ENCODE measurements around the gene RAB43.
"Not testable (repeated sequence)": the region's sequence is repeated elsewhere in the genome, so short reads cannot be mapped to it uniquely, and the experiment has no call there.

The RAB43 gene

GRCh38 chr3:129121792-129122411, at the start of gene RAB43:
Gene RAB43 (minus strand): TSS chr3:129121804. CDS start chr3:129121489, 315 bp downstream.
- in situ Hi-C loops (cut with MboI; ENCODE audit: low sequenced_read_pairs) = no loop called here

DNA sequence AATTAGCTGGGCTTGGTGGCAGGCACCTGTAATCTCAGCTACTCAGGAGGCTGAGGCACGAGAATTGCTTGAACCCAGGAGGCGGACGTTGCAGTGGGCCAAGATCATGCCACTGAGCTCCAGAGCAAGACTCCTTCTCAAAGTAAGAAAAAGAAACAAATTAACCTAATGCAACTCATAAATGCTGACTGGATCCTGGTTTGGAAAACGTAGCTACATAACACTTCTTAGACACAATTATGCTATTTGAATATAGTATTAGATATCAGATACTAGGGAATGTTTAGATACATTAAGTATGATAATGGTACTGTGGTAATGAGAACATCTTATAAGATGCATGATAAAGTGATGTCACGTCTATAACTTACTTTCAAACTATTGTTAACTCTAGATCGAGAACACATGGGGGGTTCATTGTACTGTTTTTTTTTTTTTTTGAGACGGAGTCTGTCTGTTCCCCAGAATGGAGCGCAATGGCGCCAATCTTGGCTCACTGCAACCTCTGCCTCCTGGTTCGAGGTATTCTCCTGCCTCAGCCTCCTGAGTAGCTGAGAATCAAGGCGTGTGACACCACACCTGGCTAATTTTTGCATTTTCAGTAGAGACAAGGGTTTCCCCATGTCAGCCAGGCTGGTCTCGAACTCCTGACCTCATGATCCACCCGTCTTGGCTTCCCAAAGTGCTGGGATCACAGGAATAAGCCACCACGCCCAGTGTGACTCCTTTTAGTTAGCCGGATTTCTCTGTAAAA, 45.2 kb upstream of the RAB43 start:
- in situ Hi-C loops (cut with MboI; ENCODE audit: low sequenced_read_pairs) = no loop called here

DNA sequence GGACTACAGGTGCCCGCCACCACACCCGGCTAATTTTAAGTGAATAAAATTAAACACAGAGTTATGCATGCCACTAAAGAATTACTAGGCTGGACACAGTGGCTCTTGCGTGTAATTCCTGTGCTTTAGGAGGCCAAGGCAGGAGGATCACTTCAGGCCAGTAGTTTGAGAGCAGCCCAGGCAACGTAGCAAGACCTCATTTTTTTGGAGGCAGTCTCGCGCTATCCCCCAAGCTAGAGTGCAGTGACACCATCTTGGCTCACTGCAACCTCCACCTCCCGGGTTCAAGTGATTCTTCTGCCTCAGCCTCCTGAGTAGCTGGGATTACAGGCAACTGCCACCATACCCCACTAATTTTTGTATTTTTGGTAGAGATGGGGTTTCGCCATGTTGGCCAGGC, 44.0 kb upstream of the RAB43 start:
- in situ Hi-C loops (cut with MboI; ENCODE audit: low sequenced_read_pairs) = not testable (repeated sequence)

GRCh38 chr3:129164500-129164899, 42.9 kb upstream of the RAB43 start:
- in situ Hi-C loops (cut with MboI; ENCODE audit: low sequenced_read_pairs) = no loop called here

GRCh38 chr3:129162729-129163579, 41.4 kb upstream of the RAB43 start:
- in situ Hi-C loops (cut with MboI; ENCODE audit: low sequenced_read_pairs) = no loop called here

DNA sequence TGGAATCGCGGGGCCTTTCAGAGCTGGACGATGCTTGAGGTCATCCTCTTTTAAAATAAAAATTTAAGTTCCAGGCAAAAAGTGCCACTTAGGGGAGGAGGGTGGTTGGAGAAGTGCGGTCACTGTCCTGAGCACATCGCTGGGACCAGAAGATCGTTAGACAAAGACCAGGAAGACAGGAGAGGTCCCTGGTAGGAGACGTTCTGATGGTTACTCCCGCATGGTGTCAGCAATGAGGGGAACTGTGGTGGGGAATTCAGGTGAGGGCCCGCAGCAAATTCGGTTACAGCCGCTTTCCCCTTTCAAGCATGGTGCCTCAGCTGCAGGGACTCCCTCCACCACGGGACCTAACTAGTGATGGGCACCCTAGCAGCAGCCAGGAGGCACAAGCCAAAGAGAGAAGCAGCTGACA, 40.3 kb upstream of the RAB43 start:
- in situ Hi-C loops (cut with MboI; ENCODE audit: low sequenced_read_pairs) = no loop called here

- in situ Hi-C loops (cut with MboI; ENCODE audit: low sequenced_read_pairs) = no loop called here
Observed at GRCh38 chr3:129160891-129161859, 39.6 kb upstream of the RAB43 start, which contains the start of gene ISY1. Gene ISY1 (minus strand): TSS chr3:129161063. CDS start chr3:129160975, 88 bp downstream.

DNA sequence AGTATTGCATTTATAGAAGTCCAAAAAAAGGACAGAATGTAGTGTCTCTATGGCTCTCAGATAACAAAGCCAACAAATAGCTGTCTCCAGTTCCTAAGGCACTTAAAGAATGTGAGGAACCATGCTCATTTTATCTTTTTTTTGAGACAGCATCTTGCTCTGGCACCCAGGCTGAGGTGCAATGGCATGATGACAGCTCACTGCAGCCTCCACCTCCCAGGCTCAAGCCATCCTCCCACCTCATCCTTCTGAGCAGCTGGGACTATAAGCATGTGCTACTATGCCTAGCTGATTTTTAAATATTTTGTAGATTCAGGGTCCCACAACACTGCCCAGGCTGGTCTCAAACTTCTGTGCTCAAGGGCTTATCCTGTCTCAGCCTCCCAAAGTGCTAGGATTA, 23.2 kb upstream of the RAB43 start:
- in situ Hi-C loops (cut with MboI; ENCODE audit: low sequenced_read_pairs) = no loop called here

- in situ Hi-C loops (cut with MboI; ENCODE audit: low sequenced_read_pairs) = not testable (repeated sequence)
Observed at GRCh38 chr3:129141011-129141410, 19.4 kb upstream of the RAB43 start.

DNA sequence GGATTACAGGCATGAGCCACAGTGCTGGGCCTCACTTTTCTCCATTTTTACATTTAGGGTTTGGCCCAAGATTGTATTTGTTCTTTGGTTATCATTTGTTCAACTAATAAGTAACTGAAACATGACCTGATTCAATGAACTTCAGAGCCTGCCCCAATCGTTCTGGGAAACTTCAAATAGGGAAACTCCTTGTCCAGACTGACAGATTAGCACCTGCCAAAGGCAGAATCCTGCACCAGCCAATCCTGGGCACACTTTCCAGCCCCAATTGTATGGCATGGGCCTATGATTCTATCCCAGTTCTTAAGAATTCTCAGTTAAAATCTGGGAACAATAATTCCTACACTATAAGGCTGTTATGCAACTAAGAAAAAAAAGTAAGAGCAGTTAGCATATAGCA, 18.3 kb upstream of the RAB43 start:
- in situ Hi-C loops (cut with MboI; ENCODE audit: low sequenced_read_pairs) = no loop called here

DNA sequence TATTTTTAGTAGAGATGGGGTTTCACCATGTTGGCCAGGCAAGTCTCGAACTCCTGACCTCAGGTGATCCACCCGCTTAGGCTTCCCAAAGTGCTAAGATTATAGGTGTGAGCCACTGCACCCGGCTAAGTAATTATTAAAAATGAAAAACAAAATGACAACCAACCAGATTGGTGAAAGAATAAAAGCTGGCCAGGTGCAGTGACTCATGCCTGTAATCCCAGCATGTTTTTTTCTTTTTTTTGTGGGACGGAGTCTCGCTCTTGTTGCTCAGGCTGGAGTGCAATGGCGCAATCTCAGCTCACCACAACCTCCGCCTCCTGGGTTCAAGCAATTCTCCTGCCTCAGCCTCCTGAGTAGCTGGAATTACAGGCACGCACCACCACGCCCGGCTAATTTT, 14.7 kb upstream of the RAB43 start:
- in situ Hi-C loops (cut with MboI; ENCODE audit: low sequenced_read_pairs) = not testable (repeated sequence)

GRCh38 chr3:129132097-129132866, 10.7 kb upstream of the RAB43 start:
- in situ Hi-C loops (cut with MboI; ENCODE audit: low sequenced_read_pairs) = no loop called here

GRCh38 chr3:129131465-129132088, 10.0 kb upstream of the RAB43 start:
- in situ Hi-C loops (cut with MboI; ENCODE audit: low sequenced_read_pairs) = no loop called here

GRCh38 chr3:129130291-129130813, 8.7 kb upstream of the RAB43 start:
- in situ Hi-C loops (cut with MboI; ENCODE audit: low sequenced_read_pairs) = no loop called here

- in situ Hi-C loops (cut with MboI; ENCODE audit: low sequenced_read_pairs) = no loop called here
Observed at GRCh38 chr3:129128357-129129155, 7.0 kb upstream of the RAB43 start.

DNA sequence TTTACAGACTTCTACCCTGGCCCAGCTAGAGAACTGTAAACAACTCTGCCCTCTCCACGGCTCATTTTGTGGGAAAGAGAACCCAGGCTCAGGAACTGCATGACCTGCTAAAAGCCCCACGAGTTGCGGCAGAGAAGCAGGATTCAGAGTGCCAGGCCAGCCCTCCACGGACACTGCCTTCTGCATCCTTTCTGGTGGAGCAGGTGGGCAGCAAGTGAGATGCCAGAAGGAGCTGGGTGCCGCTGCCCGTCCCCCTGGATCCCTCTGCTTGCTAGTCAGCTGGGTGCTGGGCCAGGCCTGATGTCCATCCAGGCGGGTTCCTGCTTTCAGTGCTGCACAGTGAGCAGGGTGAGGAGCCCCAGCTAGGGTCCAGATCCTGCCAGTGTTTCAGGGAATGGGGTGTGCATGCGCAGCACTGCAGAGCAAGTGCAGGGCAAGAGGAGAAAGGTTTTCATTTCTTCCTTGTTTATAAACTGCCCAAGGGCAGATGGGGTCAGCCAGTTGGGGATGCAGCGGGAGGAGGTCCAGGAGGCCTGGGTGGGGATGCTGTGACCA, 5.2 kb upstream of the RAB43 start:
- in situ Hi-C loops (cut with MboI; ENCODE audit: low sequenced_read_pairs) = no loop called here

DNA sequence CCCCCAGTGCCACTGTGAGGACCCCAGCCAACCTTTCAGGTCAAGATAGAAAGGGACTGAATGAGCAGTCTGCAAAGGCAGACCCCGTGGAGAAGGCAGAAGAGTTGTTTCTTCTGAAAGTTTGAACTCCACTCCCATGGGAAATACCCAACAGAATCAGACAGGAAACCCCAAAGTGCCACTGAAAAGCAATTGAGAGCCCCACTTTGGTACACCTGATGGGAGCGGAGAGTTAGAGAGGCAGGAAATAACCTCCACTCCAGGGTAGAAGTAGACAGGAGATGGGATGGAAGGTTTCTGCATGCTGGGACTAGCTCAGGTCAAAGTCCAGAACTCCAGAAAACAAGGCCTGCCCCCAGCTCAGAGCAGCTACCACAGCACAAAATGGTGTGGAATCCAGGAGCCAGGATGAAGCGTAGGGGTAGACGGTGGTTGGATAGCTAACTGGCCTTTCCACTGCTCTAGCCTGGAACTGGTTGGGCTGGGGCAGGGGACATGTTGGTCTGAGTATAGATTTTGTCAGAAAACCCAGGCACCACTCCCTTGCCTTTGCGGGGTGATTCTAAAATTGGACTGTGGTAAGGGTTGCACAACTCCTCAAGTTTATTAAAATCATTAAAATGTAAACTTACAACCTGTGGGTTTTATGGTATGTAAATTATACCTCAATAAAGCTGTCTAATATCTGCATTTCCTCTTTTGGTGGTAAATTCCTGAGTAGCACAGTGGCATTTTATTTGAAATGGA, 1.9 kb upstream of the RAB43 start:
- in situ Hi-C loops (cut with MboI; ENCODE audit: low sequenced_read_pairs) = no loop called here
